Measurements from ENCODE around the gene SIPA1L3.
A peak's percentile ranks its signal among the peaks of the same experiment; 100 is the strongest.

SIPA1L3 gene

DNA sequence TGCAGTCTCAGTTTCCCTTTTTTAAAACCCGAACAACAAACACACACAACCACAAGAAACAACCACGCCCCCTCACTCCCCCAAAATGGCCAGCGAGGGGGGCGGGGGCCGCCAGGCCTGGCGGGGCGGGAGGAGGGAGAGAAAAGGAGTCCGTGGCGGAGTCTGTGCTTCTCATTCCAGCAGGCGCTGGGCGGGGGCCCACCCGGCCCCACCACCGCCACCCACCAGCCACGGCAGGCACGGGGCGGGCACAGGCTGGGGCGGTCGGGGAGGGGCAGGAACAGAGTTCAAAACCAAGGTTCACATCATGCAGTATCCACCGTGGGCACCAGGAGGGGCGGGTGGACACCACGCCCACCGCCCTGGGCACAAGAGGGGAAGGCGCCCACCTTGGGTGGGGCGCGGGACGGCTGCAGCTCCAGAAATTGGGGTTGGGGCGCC is 304.2 kb downstream of the SIPA1L3 start:
- no peak overlapping the region for H3K4me3 ChIP-seq (ENCODE audit: control insufficient read depth, low read depth, low read length)
- TF ChIP-seq, protein P1, sequence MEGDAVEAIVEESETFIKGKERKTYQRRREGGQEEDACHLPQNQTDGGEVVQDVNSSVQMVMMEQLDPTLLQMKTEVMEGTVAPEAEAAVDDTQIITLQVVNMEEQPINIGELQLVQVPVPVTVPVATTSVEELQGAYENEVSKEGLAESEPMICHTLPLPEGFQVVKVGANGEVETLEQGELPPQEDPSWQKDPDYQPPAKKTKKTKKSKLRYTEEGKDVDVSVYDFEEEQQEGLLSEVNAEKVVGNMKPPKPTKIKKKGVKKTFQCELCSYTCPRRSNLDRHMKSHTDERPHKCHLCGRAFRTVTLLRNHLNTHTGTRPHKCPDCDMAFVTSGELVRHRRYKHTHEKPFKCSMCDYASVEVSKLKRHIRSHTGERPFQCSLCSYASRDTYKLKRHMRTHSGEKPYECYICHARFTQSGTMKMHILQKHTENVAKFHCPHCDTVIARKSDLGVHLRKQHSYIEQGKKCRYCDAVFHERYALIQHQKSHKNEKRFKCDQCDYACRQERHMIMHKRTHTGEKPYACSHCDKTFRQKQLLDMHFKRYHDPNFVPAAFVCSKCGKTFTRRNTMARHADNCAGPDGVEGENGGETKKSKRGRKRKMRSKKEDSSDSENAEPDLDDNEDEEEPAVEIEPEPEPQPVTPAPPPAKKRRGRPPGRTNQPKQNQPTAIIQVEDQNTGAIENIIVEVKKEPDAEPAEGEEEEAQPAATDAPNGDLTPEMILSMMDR (conservative IDR thresholded peaks at IDR 0.05; ENCODE audit: control insufficient read depth, insufficient read depth, low read depth, low read length): no peak
- DNase-seq (ENCODE audit: low read depth): no peak

DNA sequence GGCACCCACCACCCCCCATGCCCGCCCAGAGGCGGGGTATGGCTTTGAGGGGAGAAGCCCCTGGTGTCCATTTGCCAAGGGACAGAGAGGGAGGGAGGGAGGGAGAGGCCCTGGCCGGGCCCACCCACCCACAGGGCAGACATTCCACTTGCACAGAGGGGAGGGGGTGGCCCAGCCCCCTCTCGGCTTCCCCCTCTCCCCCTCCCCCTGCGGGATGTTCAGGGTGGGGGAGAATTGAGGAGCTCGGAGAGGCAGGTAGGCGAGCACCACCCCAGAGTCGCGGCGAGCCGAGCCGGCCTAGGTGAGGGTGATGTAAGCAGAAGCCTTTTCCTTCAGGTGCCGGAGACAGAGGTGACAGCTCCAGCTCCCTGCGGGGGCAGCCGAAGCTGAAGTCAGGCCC is 304.8 kb downstream of the SIPA1L3 start:
- H3K4me3 ChIP-seq (ENCODE audit: control insufficient read depth, low read depth, low read length): no peak overlapping the region
- no peak for DNase-seq (ENCODE audit: low read depth)
- TF ChIP-seq, protein P1 (conservative IDR thresholded peaks at IDR 0.05; ENCODE audit: control insufficient read depth, insufficient read depth, low read depth, low read length): no peak

DNA sequence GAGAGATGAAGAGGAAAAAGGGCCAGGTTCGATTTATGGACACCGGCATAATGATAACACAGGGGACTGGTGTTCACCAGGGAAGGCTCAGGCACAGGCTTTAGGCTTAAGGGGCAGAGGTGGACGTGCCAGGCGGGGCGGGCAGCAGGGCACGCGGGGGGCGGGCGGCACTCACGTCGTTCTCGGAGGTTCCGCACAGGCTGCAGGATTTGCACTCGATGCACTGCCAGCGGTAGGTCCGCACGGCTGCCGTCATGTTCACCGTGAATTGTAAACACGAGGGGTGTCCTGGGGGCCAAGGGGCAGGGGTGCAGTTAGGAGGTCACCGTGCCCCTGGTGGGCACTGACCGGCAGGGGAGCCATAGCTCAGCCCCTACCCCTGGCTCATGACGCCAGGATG is 306.5 kb downstream of the SIPA1L3 start:
- no peak for DNase-seq (ENCODE audit: low read depth)
- TF ChIP-seq, protein P1 (conservative IDR thresholded peaks at IDR 0.05; ENCODE audit: control insufficient read depth, insufficient read depth, low read depth, low read length): no peak
- H3K4me3 ChIP-seq (ENCODE audit: control insufficient read depth, low read depth, low read length): no peak overlapping the region

DNA sequence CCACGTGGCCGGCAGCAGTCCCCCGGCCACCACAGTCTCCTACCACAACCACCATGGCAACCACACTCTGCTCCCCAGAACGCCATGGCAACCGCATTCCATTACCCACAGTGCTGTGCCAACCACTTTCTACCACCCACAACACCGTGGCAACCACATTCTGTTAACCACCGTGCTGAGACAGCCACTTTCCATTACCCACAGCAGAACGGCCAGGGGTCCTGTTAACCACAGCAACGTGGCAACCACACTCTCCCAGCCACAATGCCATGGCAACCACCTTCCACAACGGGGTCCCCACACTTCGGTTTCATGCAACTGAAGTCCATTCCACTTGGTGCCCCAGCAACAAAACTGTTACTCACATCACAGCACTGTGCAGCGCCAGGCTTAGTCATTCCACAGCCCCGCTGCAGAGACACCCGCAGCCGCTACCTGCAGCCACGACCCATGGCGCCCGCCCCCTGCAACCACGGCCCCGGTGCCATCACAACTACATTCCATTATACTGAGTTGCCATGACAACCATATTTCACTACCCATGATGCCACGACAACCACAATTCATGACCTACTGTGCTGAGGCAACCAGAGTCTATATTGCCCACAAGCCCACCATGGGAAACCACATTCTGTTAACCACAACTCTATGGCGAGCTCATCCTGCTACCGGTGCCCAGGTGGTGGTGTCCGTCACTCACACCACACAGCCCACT is 307.1 kb downstream of the SIPA1L3 start:
- TF ChIP-seq, protein P1 (conservative IDR thresholded peaks at IDR 0.05; ENCODE audit: control insufficient read depth, insufficient read depth, low read depth, low read length): no peak
- DNase-seq (ENCODE audit: low read depth): peak; percentile 29
- no peak overlapping the region for H3K4me3 ChIP-seq (ENCODE audit: control insufficient read depth, low read depth, low read length)

DNA sequence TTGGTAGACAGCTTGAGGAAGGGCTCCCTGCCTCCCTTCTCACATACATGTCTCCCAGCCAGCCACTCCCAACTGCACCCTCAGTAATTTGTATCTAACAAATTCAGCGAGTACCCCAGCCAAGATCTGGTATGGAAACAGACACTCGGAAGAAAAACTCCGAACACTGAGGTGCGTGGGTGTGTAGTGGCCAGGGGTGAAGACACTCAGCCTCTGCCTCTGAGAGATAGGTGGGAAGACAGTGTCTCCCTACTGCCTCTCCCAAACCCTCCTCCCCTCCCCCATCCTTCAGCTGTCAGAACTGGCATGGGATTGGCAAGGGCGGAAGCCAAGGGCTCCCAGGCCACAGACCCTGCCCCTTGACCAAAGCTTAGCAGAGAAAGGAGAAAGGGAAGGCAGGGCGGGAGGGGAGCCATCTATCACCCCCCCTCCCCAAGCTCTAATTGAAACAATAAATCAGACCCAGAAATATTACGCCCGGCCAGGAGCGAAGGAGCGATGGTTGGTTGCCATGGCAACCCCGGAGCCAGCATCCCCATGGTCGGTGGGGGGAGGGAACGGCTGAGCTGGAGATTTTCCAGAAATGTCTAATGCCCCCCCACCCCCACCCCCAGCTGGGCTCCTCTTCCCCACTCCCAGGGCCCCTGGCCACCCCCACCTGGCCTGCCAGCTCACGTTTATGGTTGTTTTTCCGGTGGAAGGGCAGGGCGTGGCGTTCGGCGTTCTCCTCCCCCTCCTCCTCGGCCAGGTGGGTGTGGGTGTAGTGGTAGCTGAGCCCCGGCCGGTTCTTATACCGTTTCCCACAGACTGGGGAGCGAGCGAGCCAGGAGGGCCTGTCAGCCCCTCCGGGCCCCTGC is 310.0 kb downstream of the SIPA1L3 start:
- TF ChIP-seq, protein P1 (conservative IDR thresholded peaks at IDR 0.05; ENCODE audit: control insufficient read depth, insufficient read depth, low read depth, low read length): no peak
- H3K4me3 ChIP-seq (ENCODE audit: control insufficient read depth, low read depth, low read length): no peak overlapping the region

DNA sequence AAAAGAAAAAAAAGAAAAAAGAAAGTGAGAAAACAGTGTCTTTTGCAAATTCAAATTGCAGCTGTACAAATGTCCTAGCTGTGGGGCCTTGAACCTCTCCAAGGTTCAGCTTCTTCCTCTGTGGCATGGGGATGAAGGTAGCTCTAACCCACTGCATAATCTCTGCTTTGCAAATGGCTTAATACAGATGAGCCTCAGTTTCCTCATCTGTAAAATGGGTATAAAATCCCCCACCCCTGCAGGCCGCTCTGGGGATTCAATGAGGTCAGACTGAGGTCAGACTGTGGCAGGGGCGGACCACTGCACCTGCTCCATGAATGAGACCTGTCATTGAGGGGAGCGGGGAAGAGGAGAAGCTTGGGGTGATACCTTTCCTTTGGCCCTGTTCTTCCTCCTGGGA is 311.2 kb downstream of the SIPA1L3 start:
- DNase-seq (ENCODE audit: low read depth): no peak
- no peak overlapping the region for H3K4me3 ChIP-seq (ENCODE audit: control insufficient read depth, low read depth, low read length)
- TF ChIP-seq, protein P1 (conservative IDR thresholded peaks at IDR 0.05; ENCODE audit: control insufficient read depth, insufficient read depth, low read depth, low read length): no peak

More for the DNA sequence above, 310.0 kb downstream of the SIPA1L3 start:
- no peak for DNase-seq (ENCODE audit: low read depth)

All from fibroblast of mammary gland (primary cell).